Stomach (tissue), 19 donors: ENCODE measurements around the gene ABI3BP. TPM values are rescaled to one million over a fixed set of nuclear protein-coding genes. Genes with fewer than 3 reads are reported as not detected.
A peak's percentile ranks its signal among the peaks of the same experiment; 100 is the strongest.

ENCODE experiments used
- DNase-seq, 2 donors: peaks; one replicate each; pipeline versions ENCODE4 v3.0.0 to v3.0.0-alpha.2; 2013 to 2019
- H3K27ac ChIP-seq, 5 donors: fragments of 200-600 bp in 4 of 5; sonication (generic) in 4 of 5; one replicate each; pipeline ENCODE4 v1.5.1; 2013 to 2019; ENCODE audit warnings: mild to moderate bottlenecking in 1 of 5, moderate library complexity in 1 of 5
- H3K27me3 ChIP-seq, 3 donors: fragments of 200-600 bp; sonication (generic); one replicate each; pipeline ENCODE4 v1.5.1; 2017 to 2019; ENCODE audit warnings: mixed run types in 1 of 3
- H3K36me3 ChIP-seq, 4 donors: fragments of 200-600 bp; sonication (generic); 1 replicate in 3 of 4; 2 replicates in 1 of 4; pipeline ENCODE4 v1.5.1; 2016 to 2019
- H3K4me1 ChIP-seq, 4 donors: fragments of 200-600 bp; sonication (generic); one replicate each; pipeline ENCODE4 v1.5.1; 2016 to 2019
- H3K4me3 ChIP-seq, 4 donors: fragments of 200-600 bp; sonication (generic) in 3 of 4; one replicate each; pipeline ENCODE4 v1.5.1; 2016 to 2019; ENCODE audit warnings: mild to moderate bottlenecking in 1 of 4
- H3K9me3 ChIP-seq, 4 donors: fragments of 200-600 bp; sonication (generic); one replicate each; pipeline ENCODE4 v1.5.1; 2016 to 2019
- CTCF ChIP-seq, 7 experiments: fragments of 450-650 bp in 4 of 7; fragments of 200-600 bp in 3 of 7; sonication (generic) in 3 of 7; IDR thresholded peaks; one replicate each; pipeline ENCODE4 v1.5.1; 2016 to 2019; ENCODE audit warnings: antibody characterized with exemption in 7 of 7, control low read depth in 2 of 7, mild to moderate bottlenecking in 1 of 7
- EP300 ChIP-seq: sonication (generic); formaldehyde crosslinking; IDR thresholded peaks from one replicate; pipeline ENCODE4 v1.6.1; 2017; ENCODE audit warnings: antibody characterized with exemption
- POLR2A ChIP-seq, 4 donors: fragments of 450-650 bp; IDR thresholded peaks; one replicate each; pipeline ENCODE4 v1.6.1; 2016; ENCODE audit warnings: antibody characterized with exemption in 4 of 4, control low read depth in 2 of 4, mild to moderate bottlenecking in 1 of 4, moderate library complexity in 1 of 4
- POLR2AphosphoS5 ChIP-seq, 3 donors: sonication (generic); formaldehyde crosslinking; IDR thresholded peaks; one replicate each; pipeline ENCODE4 v1.6.1; 2016; ENCODE audit warnings: antibody characterized with exemption in 3 of 3
- WGBS, 5 donors: extraction: QIAGEN DNeasy Blood & Tissue Kit in 3 of 5; methylation state at CpG; one replicate each; pipeline versions ENCODE4 v1.1.5 to v1.1.7; 2013 to 2018; 5-methylcytosine and 5-hydroxymethylcytosine counted together
- intact Hi-C: fragments of 100-400 bp; cut with DNase I; formaldehyde crosslinking; loops from one replicate; pipeline ENCODE4 v1.15.1; 2023; ENCODE audit warnings: low total_unique reads
- long read RNA-seq, 10 donors: transcript quantifications; one replicate each; lab custom pipeline, GENCODE V29; 2026
- polyA plus RNA-seq, 3 donors: library from polyadenylated mRNA; stranded (reverse); fragments of 200-250 nt; gene quantifications; one replicate each; pipeline ENCODE4 v1.2.3, GENCODE V29; 2013
- total RNA-seq, 5 donors: library from RNA; depleted of rRNA; stranded (reverse); fragments of >200 nt; gene quantifications; one replicate each; pipeline versions ENCODE4 v1.1.0 to v1.2.3, GENCODE V29; 2014 to 2016
- donor health status: healthy with polysubstance abuse.
- donor health status: Bipolar disorder and iron deficiency.
- donor health status: healthy.

The ABI3BP gene
- 100 to 1,000 TPM in 2 of 5 donors, 10 to 100 TPM in 2, 1 to 10 TPM in 1; 5.5 to 252 (median 97.7) TPM for total RNA-seq
- 10 to 100 TPM in 1 of 3 donors, 1 to 10 TPM in 2; 1.5 to 13.4 (median 2.6) TPM for polyA plus RNA-seq
- long read RNA-seq, donor 1, partial matches to known transcripts: 0 of 1 reads
- long read RNA-seq, donor 1, other reads (novel, unspliced or antisense): 0 of 1 reads
- long read RNA-seq, donor 2, partial matches to known transcripts: 0 of 1 reads
- long read RNA-seq, donor 2, other reads (novel, unspliced or antisense): 0 of 1 reads
- long read RNA-seq, donor 3, partial matches to known transcripts: 0 of 1 reads
- long read RNA-seq, donor 3, other reads (novel, unspliced or antisense): 0 of 1 reads
- long read RNA-seq, donor 4: 0 reads
- long read RNA-seq, donor 5, full-length matches to known transcripts: 4 of 10 reads
- long read RNA-seq, donor 5, partial matches to known transcripts: 6 of 10 reads
- long read RNA-seq, donor 5, other reads (novel, unspliced or antisense): 0 of 10 reads
- long read RNA-seq, donor 6: 0 reads
- long read RNA-seq, donor 7, partial matches to known transcripts: 0 of 2 reads
- long read RNA-seq, donor 7, other reads (novel, unspliced or antisense): 0 of 2 reads
- long read RNA-seq, donor 8, partial matches to known transcripts: 0 of 2 reads
- long read RNA-seq, donor 8, other reads (novel, unspliced or antisense): 0 of 2 reads
- long read RNA-seq, donor 9, partial matches to known transcripts: 5 of 7 reads
- long read RNA-seq, donor 9, other reads (novel, unspliced or antisense): 0 of 7 reads
- long read RNA-seq, donor 10: 0 reads

DNA sequence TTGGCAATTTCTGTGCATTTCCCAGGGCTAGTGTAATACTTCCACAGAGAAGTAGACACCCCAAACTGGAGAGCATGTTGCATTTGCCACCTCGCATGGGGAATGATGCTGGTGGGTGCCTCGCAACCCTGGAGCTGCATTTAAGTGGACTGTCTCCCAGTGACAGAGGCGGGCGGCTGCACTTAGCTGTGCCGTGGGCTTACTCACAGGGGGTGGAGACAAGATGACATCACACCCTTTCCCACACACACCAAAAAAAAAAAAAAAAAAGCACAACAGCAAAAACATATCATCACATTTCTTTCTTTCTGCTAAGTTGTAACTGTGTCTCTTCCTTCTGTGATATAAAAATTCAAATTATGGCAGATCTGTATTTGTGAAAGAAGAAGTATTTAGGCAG is at the start of gene ABI3BP:
Gene ABI3BP (minus strand): TSS at position 113 of the 400 bp plus-strand sequence. CDS start 37 bp downstream, at position 76.
- DNase-seq: peak; percentile 49 to 92
- Histone ChIP-seq H3K27me3 (no peaks in the 10 kb centered on the region), H3K36me3 (no peaks in the 10 kb centered on the region), H3K9me3 (no peaks in the 10 kb centered on the region), H3K4me1 (peaks cover 0 to 16% (median 7%) of the 10 kb centered on the region in 4 donors), H3K27ac (peak within 1 kb of the TSS in 4 of 5 donors; percentile 52 to 82 (median 66)), H3K4me3 (peak within 1 kb of the TSS; percentile 34 to 46 (median 41))
- 9 to 28% (median 14%) methylated on average over 5 of the region's 5 CpGs for WGBS, 5 donors
- TF ChIP-seq POLR2AphosphoS5 (IDR thresholded peaks at IDR 0.05): peak; percentile 52 to 87 (median 62)
- no peak for TF ChIP-seq EP300
- no peak for TF ChIP-seq POLR2A (IDR thresholded peaks at IDR 0.05)
- intact Hi-C loops: no loop called here

DNA sequence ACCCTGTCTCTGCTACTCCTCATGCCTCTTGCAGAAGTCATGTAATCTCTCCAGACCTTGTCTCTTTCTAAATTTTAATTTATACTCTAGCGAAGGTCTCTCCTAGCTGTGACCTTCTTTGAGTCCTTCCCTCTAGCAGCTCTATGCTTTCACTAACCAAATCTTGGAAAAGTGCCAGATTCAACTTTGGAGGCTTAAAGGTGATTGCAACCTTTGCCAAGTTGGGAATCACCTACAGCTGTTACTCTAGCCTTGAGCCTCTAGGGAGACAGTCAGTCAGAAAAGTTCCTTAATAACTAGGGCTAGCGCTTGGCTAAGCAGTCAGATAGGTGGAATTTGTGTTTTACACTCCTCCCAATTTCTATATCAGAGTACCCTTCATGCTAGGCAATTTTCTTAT is 46.1 kb upstream of the ABI3BP start:
- H3K36me3 ChIP-seq: no peaks in the 10 kb centered on the region
- WGBS, 5 donors: 61 to 82% (median 68%) methylated on average over 2 of the region's 2 CpGs
- intact Hi-C loops: no loop called here
- no peak overlapping the region for H3K4me3 ChIP-seq
- TF ChIP-seq POLR2A (IDR thresholded peaks at IDR 0.05) (no peak), EP300 (no peak)
- no peaks in the 10 kb centered on the region for H3K27me3 ChIP-seq
- no peak overlapping the region for H3K27ac ChIP-seq
- H3K4me1 ChIP-seq: peaks cover 0 to 5% (median 4%) of the 10 kb centered on the region in 4 donors
- no peaks in the 10 kb centered on the region for H3K9me3 ChIP-seq
- peak in 1 of 2 donors; percentile 53 for DNase-seq

DNA sequence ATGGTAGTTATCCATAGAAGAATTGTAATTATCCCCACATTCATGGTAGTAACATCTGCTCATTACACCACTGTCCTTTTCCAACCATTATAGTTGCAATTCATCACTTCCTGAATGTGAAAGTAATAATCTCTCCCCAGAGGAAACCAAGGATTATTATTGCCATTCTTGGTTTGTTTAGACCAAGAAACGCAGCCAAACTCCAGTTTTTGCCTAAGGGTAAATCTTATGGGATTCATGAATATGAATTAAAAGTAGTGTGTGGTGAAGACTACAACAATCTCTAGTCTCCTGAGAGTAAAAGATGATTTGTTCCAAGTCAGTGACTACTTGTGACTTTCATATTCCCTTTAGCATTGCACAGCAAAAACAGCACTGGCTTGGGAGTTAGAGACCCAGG is 45.7 kb upstream of the ABI3BP start:
- no peak overlapping the region for H3K4me3 ChIP-seq
- 56 to 78% (median 65%) methylated on average over 1 of the region's 1 CpG for WGBS, 5 donors
- H3K4me1 ChIP-seq: peaks cover 0 to 5% (median 4%) of the 10 kb centered on the region in 4 donors
- H3K9me3 ChIP-seq: no peaks in the 10 kb centered on the region
- DNase-seq: no peak
- no peaks in the 10 kb centered on the region for H3K27me3 ChIP-seq
- intact Hi-C loops: no loop called here
- TF ChIP-seq EP300 (no peak), POLR2A (IDR thresholded peaks at IDR 0.05) (no peak), CTCF (IDR thresholded peaks at IDR 0.05) (no peak), POLR2AphosphoS5 (IDR thresholded peaks at IDR 0.05) (no peak)
- H3K36me3 ChIP-seq: no peaks in the 10 kb centered on the region
- no peak overlapping the region for H3K27ac ChIP-seq

DNA sequence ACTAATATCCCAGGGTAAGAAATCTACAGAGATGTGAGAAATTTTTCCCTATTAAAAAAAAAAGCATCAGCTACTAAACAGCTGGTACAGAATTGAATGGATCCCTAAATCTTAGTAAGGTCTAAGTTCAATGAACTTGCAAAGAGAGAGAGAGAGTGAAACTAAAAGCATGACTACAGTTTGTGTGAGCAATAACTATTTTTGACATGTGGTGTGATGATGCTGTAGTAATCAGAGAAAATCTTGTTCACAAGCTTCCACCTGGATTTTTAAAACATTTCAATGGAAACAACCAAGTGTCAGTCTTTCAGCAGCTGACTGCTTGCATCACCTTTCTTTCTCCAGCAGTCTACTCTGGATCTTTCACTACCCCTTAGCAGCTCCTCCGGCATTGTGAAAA is 45.2 kb upstream of the ABI3BP start:
- Histone ChIP-seq H3K4me3 (no peak overlapping the region), H3K27ac (no peak overlapping the region), H3K9me3 (no peaks in the 10 kb centered on the region), H3K27me3 (no peaks in the 10 kb centered on the region), H3K36me3 (no peaks in the 10 kb centered on the region), H3K4me1 (peaks cover 0 to 5% (median 4%) of the 10 kb centered on the region in 4 donors)
- WGBS, 5 donors: 83 to 100% (median 96%) methylated on average over 1 of the region's 1 CpG
- TF ChIP-seq POLR2AphosphoS5 (IDR thresholded peaks at IDR 0.05) (no peak), EP300 (no peak), POLR2A (IDR thresholded peaks at IDR 0.05) (no peak)
- intact Hi-C loops: no loop called here
- DNase-seq: no peak

DNA sequence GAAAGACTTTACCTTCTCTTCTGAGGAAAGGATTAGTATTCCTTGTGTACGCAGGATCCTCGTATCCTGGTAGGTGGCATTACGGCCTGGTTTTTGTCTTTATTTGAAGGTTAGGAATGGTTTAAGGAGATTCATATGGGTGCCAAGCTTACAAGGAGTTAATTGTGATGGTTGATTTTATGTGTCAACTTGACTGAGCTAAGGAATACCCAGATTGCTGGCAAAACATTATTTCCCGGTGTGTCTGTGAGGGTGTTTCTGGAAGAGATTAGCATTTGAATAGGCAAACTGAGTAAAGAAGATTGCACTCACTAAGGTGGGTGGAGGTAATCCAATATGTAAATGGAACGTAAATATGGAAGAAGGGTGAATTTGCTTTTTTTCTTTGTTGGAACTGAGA is 44.4 kb upstream of the ABI3BP start:
- H3K4me1 ChIP-seq: peaks cover 0 to 5% (median 2%) of the 10 kb centered on the region in 4 donors
- H3K27ac ChIP-seq: no peak overlapping the region
- H3K36me3 ChIP-seq: no peaks in the 10 kb centered on the region
- 85 to 93% (median 90%) methylated on average over 5 of the region's 5 CpGs for WGBS, 5 donors
- H3K4me3 ChIP-seq: no peak overlapping the region
- no peaks in the 10 kb centered on the region for H3K9me3 ChIP-seq
- intact Hi-C loops: no loop called here
- TF ChIP-seq CTCF (IDR thresholded peaks at IDR 0.05) (no peak), EP300 (no peak), POLR2A (IDR thresholded peaks at IDR 0.05) (no peak), POLR2AphosphoS5 (IDR thresholded peaks at IDR 0.05) (no peak)
- H3K27me3 ChIP-seq: no peaks in the 10 kb centered on the region
- DNase-seq: no peak
